IMR-90 (cell line): ENCODE data around the gene PTPRN2. TPM values are rescaled to one million over a fixed set of nuclear protein-coding genes. Genes with fewer than 3 reads are reported as not detected.

ENCODE experiments used
- ATAC-seq: fragments of 200-7000 bp; cut with Tn5 transposase; 2 replicates; pipeline ENCODE4 v1.9.1; 2020; ENCODE audit warnings: low read depth, mild to moderate bottlenecking, moderate library complexity
- BruUV-seq: library from RNA; stranded (reverse); fragments of 400-500 nt; replicated peaks from 2 replicates; lab custom pipeline; 2021; lab: Mats Ljungman, UMichigan
- CTCF ChIA-PET: fragments of 300-600 bp; formaldehyde crosslinking; extraction: SDS; loops from one replicate; lab custom pipeline; 2021; ENCODE audit warnings: antibody characterized with exemption; lab: Yijun Ruan, JAX
- POLR2A ChIA-PET: fragments of 300-600 bp; sonication (Branson Sonifier 250); formaldehyde crosslinking; loops from one replicate; lab custom pipeline; 2022; ENCODE audit warnings: antibody characterized with exemption; ENCODE audit not compliant: unreplicated experiment; lab: Charles Lee
- DNase-seq: peaks from one replicate; pipeline ENCODE4 v3.0.0; 2013
- H2AFZ ChIP-seq: replicated peaks from 2 replicates; pipeline ENCODE3; 2013; ENCODE audit warnings: low read length, mild to moderate bottlenecking; ENCODE audit not compliant: poor library complexity
- H2AK5ac ChIP-seq: 2 replicates; pipeline ENCODE4 v1.6.1; 2013; ENCODE audit warnings: low read depth, low read length, inconsistent platforms
- H2AK9ac ChIP-seq: replicated peaks from 2 replicates; pipeline ENCODE3; 2013; ENCODE audit warnings: mild to moderate bottlenecking, low read depth, low read length, moderate library complexity; ENCODE audit not compliant: poor library complexity
- H2BK120ac ChIP-seq: 2 replicates; pipeline ENCODE4 v1.6.1; 2013; ENCODE audit warnings: low read depth, low read length, inconsistent platforms
- H2BK15ac ChIP-seq: 3 replicates; pipeline ENCODE4 v1.6.1; 2013; ENCODE audit warnings: low read depth, low read length, inconsistent platforms
- H2BK20ac ChIP-seq: 2 replicates; pipeline ENCODE4 v1.6.1; 2013; ENCODE audit warnings: low read depth, mild to moderate bottlenecking, inconsistent platforms, low read length, moderate library complexity
- H2BK5ac ChIP-seq: 2 replicates; pipeline ENCODE4 v1.6.1; 2013; ENCODE audit warnings: mild to moderate bottlenecking, low read depth, low read length, inconsistent platforms; ENCODE audit not compliant: poor library complexity, severe bottlenecking
- H3K14ac ChIP-seq: replicated peaks from 2 replicates; pipeline ENCODE4 v1.6.1; 2013; ENCODE audit warnings: low read depth, low read length, inconsistent platforms
- H3K18ac ChIP-seq: 2 replicates; pipeline ENCODE4 v1.6.1; 2013; ENCODE audit warnings: low read depth, low read length, control low read depth
- H3K23ac ChIP-seq: 2 replicates; pipeline ENCODE4 v1.6.1; 2013; ENCODE audit warnings: low read depth, low read length, inconsistent platforms
- H3K27ac ChIP-seq: 2 replicates; pipeline ENCODE4 v1.5.1; 2013; ENCODE audit warnings: mild to moderate bottlenecking, control low read depth, low read length; ENCODE audit not compliant: insufficient read depth
- H3K27me3 ChIP-seq: 2 replicates; pipeline ENCODE4 v1.6.1; 2013; ENCODE audit warnings: low read length; ENCODE audit not compliant: control insufficient read depth, insufficient read depth
- H3K36me3 ChIP-seq: 2 replicates; pipeline ENCODE4 v1.6.1; 2013; ENCODE audit warnings: low read length, mixed read lengths; ENCODE audit not compliant: control insufficient read depth, insufficient read depth
- H3K4ac ChIP-seq: 2 replicates; pipeline ENCODE4 v1.6.1; 2013; ENCODE audit warnings: low read depth, low read length, inconsistent platforms
- H3K4me1 ChIP-seq: 2 replicates; pipeline ENCODE4 v1.6.1; 2013; ENCODE audit warnings: low read length, mixed read lengths; ENCODE audit not compliant: control insufficient read depth, insufficient read depth
- H3K4me2 ChIP-seq: 2 replicates; pipeline ENCODE4 v1.6.1; 2013; ENCODE audit warnings: low read depth, mild to moderate bottlenecking, control low read depth, low read length, moderate library complexity
- H3K4me3 ChIP-seq: 2 replicates; pipeline ENCODE4 v1.5.1; 2013; ENCODE audit warnings: low read depth, mild to moderate bottlenecking, control low read depth, low read length, moderate library complexity; ENCODE audit not compliant: insufficient read depth
- H3K56ac ChIP-seq: 2 replicates; pipeline ENCODE4 v1.6.1; 2013; ENCODE audit warnings: low read length, inconsistent platforms; ENCODE audit not compliant: insufficient read depth; ENCODE audit errors: extremely low read depth
- H3K79me1 ChIP-seq, 2 experiments: 2 replicates each; pipeline ENCODE4 v1.6.1; 2013; ENCODE audit warnings: low read length in 2 of 2, inconsistent platforms in 1 of 2, low read depth in 1 of 2
- H3K9ac ChIP-seq: 2 replicates; pipeline ENCODE4 v1.6.1; 2013; ENCODE audit warnings: low read depth, low read length, control low read depth
- H3K9me1 ChIP-seq: 2 replicates; pipeline ENCODE4 v1.6.1; 2013; ENCODE audit warnings: low read length, inconsistent platforms; ENCODE audit not compliant: insufficient read depth
- H3K9me3 ChIP-seq: 2 replicates; pipeline ENCODE4 v1.6.1; 2013; ENCODE audit warnings: low read length; ENCODE audit not compliant: control insufficient read depth, insufficient read depth
- H4K20me1 ChIP-seq: 2 replicates; pipeline ENCODE4 v1.6.1; 2013; ENCODE audit warnings: low read length, inconsistent platforms; ENCODE audit not compliant: insufficient read depth
- H4K5ac ChIP-seq: 2 replicates; pipeline ENCODE4 v1.6.1; 2013; ENCODE audit warnings: mild to moderate bottlenecking, low read depth, low read length, control low read depth
- H4K8ac ChIP-seq, 2 experiments: 2 replicates each; pipeline ENCODE4 v1.6.1; 2013; ENCODE audit warnings: low read depth in 2 of 2, low read length in 2 of 2, control low read depth in 1 of 2, inconsistent platforms in 1 of 2
- H4K91ac ChIP-seq: 2 replicates; pipeline ENCODE4 v1.6.1; 2013; ENCODE audit warnings: low read depth, low read length, inconsistent platforms; ENCODE audit not compliant: insufficient read depth
- CEBPB ChIP-seq: IDR thresholded peaks from 2 replicates; pipeline ENCODE4 v1.6.1; 2012; ENCODE audit warnings: low read depth, low read length, improper control_type of control experiment
- CHD1 ChIP-seq: IDR thresholded peaks from 2 replicates; pipeline ENCODE4 v1.6.1; 2012; ENCODE audit warnings: low read depth, low read length, improper control_type of control experiment
- FOS ChIP-seq: fragments of 150-350 bp; IDR thresholded peaks from 2 replicates; pipeline ENCODE4 v1.6.1; 2016; ENCODE audit warnings: low read depth, low read length
- MXI1 ChIP-seq: IDR thresholded peaks from 2 replicates; pipeline ENCODE4 v1.6.1; 2012; ENCODE audit warnings: low read depth, mild to moderate bottlenecking, low read length, moderate library complexity, borderline replicate concordance
- NFE2L2 ChIP-seq: fragments of 150-350 bp; IDR thresholded peaks from 2 replicates; pipeline ENCODE4 v1.6.1; 2016; ENCODE audit warnings: low read depth, mild to moderate bottlenecking, low read length
- SMC3 ChIP-seq: fragments of 150-350 bp; IDR thresholded peaks from 2 replicates; pipeline ENCODE4 v1.6.1; 2016; ENCODE audit warnings: low read depth, mild to moderate bottlenecking, antibody characterized with exemption, low read length, moderate library complexity
- WGBS, 2 experiments: methylation state at CpG; one replicate each; pipeline versions ENCODE4 v1.1.5 to v1.1.7; 2013; ENCODE audit warnings: missing lambda C conversion rate in 2 of 2; ENCODE audit not compliant: insufficient read length in 1 of 2; ENCODE audit errors: extremely low coverage in 2 of 2; 5-methylcytosine and 5-hydroxymethylcytosine counted together
- dilution Hi-C: fragments of 300-500 bp; cut with HindIII; formaldehyde crosslinking; loops from one replicate; pipeline ENCODE4 v1.14.3; 2018; ENCODE audit warnings: low sequenced_read_pairs; ENCODE audit not compliant: unreplicated experiment
- in situ Hi-C: fragments of 300-500 bp; cut with MboI; formaldehyde crosslinking; loops from 3 replicates; pipeline ENCODE4 v1.14.3; 2019; ENCODE audit warnings: low sequenced_read_pairs, inconsistent platforms, mixed read lengths
- intact Hi-C: fragments of 100-400 bp; cut with micrococcal nuclease; formaldehyde crosslinking; loops from 2 replicates; pipeline ENCODE4 v1.10.0; 2022
- polyA plus RNA-seq, 3 experiments: library from polyadenylated mRNA; depleted of rRNA; stranded (reverse); fragments of >200 nt; gene quantifications; 2 replicates each; pipeline ENCODE4 v1.2.3, GENCODE V29; 2012; ENCODE audit warnings: low replicate concordance in 1 of 3
- total RNA-seq: library from RNA; depleted of rRNA; stranded (reverse); fragments of >200 nt; gene quantifications from 2 replicates; pipeline ENCODE4 v1.2.3, GENCODE V29; 2012
- TF ChIP-seq, protein P1 (sequence below): fragments of 150-350 bp; IDR thresholded peaks from 2 replicates; pipeline ENCODE4 v1.6.1; 2017; ENCODE audit warnings: mild to moderate bottlenecking, antibody characterized with exemption, low read length, low read depth

Gene PTPRN2
- total and polyA plus RNA-seq, 2 of the 4 experiments (the other 2 are of a cell fraction) = 0.03 TPM; not detected in 1

DNA sequence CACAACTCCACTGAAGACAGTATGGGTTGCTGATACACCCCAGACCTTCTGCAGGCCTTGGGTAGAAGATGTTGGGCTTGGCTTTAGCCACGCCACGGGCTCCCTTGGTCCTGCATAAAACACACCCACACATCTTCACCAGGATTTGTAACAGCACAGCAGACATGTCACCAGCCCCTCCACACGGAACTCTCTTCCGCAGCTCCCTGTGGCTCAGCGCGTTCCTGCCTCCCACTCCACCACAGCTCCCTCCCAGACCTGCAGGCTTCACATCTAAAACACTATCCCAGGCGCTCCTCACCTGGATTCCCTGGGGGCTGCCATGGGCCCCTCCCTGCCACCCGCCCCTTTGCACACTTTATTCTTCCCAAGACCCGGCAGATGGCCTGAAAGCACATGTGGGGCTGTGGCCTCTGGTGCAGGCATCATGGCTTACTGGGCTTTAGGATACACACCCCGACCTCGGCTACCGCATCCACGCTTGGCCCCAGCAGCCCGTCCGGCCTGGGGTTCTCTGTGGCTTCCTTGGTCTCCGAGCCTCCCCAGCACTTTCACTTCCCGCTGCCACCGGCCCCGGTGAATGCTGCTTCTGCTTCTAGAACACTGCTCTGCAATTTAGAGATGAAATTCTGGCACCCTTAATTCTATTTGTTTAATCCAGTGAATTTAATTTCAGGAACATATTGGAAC lies 818.0 kb downstream of the PTPRN2 start:
- ATAC-seq = no peak
- Histone ChIP-seq H2BK5ac (no peak overlapping the region), H3K18ac (no peak overlapping the region), H3K56ac (no peak overlapping the region), H4K8ac (no peak overlapping the region), H3K9me3 (peaks cover 64% of the 10 kb centered on the region), H2BK20ac (no peak overlapping the region), H4K5ac (no peak overlapping the region), H3K27ac (no peak overlapping the region), H3K9me1 (no peaks in the 10 kb centered on the region), H3K23ac (no peak overlapping the region), H2AK5ac (no peak overlapping the region), H3K14ac (no peak overlapping the region), H3K4ac (no peak overlapping the region), H2BK120ac (no peak overlapping the region), H3K9ac (no peak overlapping the region), H2AFZ (no peak overlapping the region), H2AK9ac (no peak overlapping the region), H3K4me2 (no peak overlapping the region), H4K91ac (no peak overlapping the region), H3K36me3 (no peaks in the 10 kb centered on the region), H4K20me1 (no peaks in the 10 kb centered on the region), H3K27me3 (no peaks in the 10 kb centered on the region), H2BK15ac (no peak overlapping the region), H3K79me1 (no peaks in the 10 kb centered on the region), H3K4me3 (no peak overlapping the region), H3K4me1 (no peaks in the 10 kb centered on the region)
- WGBS, 2 experiments = 70% methylated on average over 7 of the region's 19 CpGs; no CpG with 5 or more reads in 1 of the 2 experiments
- ChIA-PET POLR2A (no interaction called here), CTCF (no interaction called here)
- TF ChIP-seq NFE2L2 = no peak
- TF ChIP-seq FOS = no peak
- TF ChIP-seq SMC3 = no peak
- TF ChIP-seq CEBPB = no peak
- no peak for TF ChIP-seq MXI1
- TF ChIP-seq, protein P1, sequence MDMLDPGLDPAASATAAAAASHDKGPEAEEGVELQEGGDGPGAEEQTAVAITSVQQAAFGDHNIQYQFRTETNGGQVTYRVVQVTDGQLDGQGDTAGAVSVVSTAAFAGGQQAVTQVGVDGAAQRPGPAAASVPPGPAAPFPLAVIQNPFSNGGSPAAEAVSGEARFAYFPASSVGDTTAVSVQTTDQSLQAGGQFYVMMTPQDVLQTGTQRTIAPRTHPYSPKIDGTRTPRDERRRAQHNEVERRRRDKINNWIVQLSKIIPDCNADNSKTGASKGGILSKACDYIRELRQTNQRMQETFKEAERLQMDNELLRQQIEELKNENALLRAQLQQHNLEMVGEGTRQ = no peak
- no peak for TF ChIP-seq CHD1
- dilution Hi-C loops (no loop called here), in situ Hi-C loops (no loop called here), intact Hi-C loops (no loop called here)
- DNase-seq = no peak
- BruUV-seq = no TSS peak
